GM18517 (cell line): ENCODE data around the gene TLK1.
A peak's percentile ranks its signal among the peaks of the same experiment; 100 is the strongest.
"Not testable (repeated sequence)": the region's sequence is repeated elsewhere in the genome, so short reads cannot be mapped to it uniquely, and the experiment has no call there.

Experiments
- ATAC-seq: cut with Tn5 transposase; IDR thresholded peaks from one replicate; pipeline ENCODE4 v1.9.1; 2021; ENCODE audit warnings: mild to moderate bottlenecking, moderate library complexity; ENCODE audit not compliant: unreplicated experiment

The TLK1 gene

DNA sequence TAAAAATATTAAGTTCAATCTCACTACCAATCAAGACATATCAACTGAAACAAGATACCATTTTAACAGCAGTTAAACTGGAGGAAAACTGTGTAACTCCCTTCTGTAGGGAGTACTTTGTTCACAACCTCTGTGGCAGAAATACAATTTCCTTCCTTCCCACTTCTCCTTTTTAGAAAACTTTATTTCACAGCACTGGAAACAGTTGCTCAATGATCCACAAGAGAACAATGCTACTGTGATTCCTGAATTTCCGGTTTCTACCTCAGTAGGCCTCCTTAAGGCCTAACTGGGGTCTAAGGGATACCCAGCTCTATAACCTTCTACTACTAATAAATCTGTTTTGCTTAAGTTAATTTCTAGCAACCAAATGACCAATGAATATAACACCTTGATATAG is 14.1 kb downstream of the TLK1 start:
- ATAC-seq, result no peak

DNA sequence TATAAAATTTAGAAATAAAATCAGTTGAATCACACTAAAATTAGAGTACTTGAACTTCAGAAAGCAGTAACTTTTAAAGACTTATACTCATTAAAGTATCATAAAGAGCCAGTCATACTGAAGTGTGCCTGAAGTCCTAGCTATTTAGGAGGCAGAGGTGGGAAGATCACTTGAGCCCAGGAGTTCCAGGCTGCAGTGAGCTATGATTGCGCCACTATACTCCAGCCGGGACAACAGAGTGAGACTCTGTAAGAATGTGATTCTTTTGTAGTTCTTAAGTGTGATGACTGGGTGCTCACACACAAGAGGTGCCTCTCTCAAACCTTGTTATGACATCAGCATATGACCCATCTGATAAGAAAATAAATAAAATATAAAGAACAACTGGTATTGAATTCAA is 14.6 kb downstream of the TLK1 start:
- ATAC-seq, result no peak

- ATAC-seq, result no peak
Measured at GRCh38 chr2:171143670-171144062, 17.0 kb downstream of the TLK1 start.

DNA sequence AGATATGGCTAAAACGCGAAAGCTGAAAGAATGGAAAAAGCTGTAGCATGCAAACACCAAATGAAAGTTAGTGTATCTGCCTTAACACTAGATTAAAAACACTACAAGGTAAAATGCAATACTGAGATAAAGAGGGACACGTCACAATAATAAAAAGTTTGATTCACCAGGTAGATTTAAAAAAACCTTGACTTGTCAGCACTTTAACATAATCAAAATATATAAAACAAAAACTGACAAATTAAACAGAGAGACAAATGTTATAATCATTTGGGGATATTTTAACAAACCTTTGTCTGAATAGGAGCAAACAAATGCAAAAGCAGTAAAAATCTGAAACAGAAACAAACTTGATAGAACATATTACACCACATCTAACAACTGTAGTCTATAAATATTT is 18.3 kb downstream of the TLK1 start:
- ATAC-seq, result no peak

- no peak for ATAC-seq
Measured at GRCh38 chr2:171141320-171141719, 19.4 kb downstream of the TLK1 start.

DNA sequence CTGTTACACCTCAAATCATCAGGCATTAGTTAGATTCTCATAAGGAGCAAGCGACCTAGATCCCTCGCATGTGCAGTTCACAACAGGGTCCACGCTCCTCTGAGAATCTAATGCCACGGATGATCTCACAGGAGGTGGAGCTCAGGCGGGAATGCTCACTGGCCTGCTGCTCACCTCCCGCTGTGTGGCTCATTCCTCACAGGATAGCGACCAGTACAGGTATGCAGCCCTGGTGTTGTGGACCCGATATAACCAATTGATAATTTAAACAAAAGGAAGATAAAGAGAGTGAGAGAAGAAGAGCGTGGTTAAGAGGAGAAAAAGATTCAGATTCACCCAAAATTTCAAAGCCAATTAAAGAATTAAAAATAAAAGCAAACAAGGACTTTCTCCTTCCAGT is 20.8 kb downstream of the TLK1 start:
- no peak for ATAC-seq

DNA sequence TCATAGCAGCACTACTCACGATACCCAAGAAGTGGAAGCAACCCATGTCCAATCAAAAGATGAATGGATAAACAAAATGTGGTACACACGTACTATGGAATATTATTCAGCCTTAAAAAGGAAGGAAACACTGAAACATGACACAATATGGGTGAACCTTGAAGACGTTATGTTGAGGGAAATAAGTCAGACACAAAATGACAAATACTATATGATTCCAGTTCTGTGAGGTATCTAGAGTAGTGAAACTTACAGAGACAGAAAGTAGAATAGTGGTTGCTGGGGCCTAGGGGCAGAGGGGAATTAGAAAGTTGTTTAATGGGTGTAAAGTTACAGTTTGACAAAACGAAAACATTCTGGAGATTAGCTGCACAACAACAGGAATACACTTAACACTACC is 24.7 kb downstream of the TLK1 start:
- ATAC-seq, result peak; percentile 88

DNA sequence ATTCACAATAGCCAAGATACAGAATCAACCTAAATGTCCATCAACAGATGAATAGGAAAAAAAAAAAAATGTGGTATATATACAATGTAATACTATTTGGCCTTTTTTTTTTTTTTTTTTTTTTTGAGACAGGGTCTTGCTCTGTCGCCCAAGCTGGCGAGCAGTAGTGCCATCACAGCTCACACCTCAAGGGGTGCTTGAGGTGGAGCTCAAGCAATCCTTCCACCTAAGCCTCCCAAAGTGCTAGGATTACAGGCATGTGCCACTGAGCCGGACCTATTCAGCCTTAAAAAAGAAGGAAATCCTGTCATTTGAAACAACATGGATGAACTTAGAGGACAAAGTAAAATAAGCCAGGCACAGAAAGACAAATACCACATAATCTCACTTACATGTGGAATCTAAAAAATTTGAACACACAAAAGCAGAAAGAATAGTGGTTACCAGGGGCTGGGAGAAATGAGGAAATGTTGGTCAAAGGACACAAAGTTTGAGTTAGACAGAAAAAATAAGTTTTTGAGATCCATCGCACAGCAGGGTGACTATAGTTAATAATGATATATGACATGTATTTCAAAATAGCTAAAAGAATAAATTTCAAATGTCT is 26.0 kb downstream of the TLK1 start:
- ATAC-seq, result no peak

GRCh38 chr2:171132086-171132485 is 28.6 kb downstream of the TLK1 start:
- ATAC-seq, result no peak

- no peak for ATAC-seq
Measured at GRCh38 chr2:171128461-171128860, 32.2 kb downstream of the TLK1 start.

DNA sequence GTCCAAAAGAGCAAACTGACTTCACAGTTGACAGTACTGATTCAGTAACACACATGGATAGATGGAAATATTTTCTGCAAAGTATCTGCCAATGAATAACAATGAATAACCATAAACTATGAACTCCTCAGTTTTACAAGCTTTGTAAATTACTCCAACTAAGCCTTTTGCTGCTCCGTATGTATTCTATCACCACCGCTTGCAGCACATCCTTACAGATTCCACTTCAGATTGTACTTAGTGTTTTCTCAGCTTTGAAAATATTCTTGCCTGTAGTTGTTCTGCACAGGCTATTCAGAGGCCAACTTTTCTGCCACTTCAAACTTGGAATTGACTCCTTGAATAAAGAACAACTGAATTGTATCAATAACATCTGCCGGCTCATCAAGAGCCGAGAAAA is 36.2 kb downstream of the TLK1 start:
- no peak for ATAC-seq

DNA sequence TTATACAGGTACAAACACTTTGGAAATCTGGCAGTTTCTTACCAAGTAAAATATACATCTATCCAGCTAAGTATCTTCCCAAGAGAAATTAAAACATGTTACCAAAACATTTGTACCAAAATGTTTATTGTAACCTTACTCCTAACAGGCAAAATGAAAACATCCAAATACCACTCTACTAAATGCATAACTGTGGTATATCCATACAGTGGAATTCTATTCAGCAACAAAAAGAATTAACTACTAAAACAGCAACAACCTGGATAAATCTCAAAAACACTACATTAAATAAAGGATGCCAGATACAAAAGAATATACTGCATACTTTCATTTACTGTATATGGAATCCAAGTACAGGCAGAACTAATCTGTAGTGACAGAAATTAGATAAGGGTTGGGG is 51.1 kb downstream of the TLK1 start:
- no peak for ATAC-seq

- ATAC-seq, result no peak
Measured at GRCh38 chr2:171109020-171109419, 51.7 kb downstream of the TLK1 start.

GRCh38 chr2:171107803-171108202 is 52.9 kb downstream of the TLK1 start:
- no peak for ATAC-seq

DNA sequence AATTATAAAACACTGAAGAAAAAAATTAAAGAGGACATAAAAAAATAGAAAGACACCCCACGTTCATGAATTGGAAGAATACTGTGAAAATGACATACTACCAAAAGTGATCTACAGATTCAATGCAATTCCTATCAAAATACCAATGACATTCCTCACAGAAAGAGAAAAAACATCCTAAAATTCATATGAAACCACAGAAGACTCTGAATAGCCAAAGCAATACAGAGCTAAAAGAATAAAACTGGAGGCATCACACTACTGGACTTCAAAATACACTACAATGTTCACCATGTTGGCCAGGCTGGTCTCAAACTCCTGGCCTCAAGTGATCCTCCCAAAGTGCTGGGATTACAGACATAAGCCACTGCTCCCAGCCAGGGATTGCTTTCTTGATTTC is 56.3 kb downstream of the TLK1 start:
- no peak for ATAC-seq

GRCh38 chr2:171102802-171103201 is 57.9 kb downstream of the TLK1 start:
- no peak for ATAC-seq

DNA sequence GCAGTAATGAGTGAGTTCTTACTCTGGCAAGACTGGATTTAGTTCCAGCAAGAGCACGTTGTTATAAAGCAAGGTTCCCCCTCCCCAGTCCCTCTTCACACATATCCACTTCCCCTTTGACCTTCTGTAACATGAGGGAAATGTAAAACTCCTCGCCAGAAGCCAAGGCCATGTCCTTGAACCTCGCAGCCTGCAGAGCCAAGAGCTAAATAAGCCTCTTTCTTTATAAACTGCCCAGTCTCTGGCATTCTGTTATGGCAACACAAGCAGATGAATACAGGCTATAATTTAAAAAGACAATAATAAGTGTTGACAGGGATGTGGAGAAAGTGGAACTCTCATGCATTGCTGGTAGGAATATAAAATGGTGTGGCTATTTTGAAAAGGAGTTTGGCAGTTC is 60.3 kb downstream of the TLK1 start:
- ATAC-seq, result no peak

- ATAC-seq, result no peak
Measured at GRCh38 chr2:171098607-171099006, 62.1 kb downstream of the TLK1 start.

- ATAC-seq, result no peak
Measured at GRCh38 chr2:171095014-171095582, 65.6 kb downstream of the TLK1 start.

GRCh38 chr2:171091517-171091916 is 69.2 kb downstream of the TLK1 start:
- not testable (repeated sequence) for ATAC-seq

DNA sequence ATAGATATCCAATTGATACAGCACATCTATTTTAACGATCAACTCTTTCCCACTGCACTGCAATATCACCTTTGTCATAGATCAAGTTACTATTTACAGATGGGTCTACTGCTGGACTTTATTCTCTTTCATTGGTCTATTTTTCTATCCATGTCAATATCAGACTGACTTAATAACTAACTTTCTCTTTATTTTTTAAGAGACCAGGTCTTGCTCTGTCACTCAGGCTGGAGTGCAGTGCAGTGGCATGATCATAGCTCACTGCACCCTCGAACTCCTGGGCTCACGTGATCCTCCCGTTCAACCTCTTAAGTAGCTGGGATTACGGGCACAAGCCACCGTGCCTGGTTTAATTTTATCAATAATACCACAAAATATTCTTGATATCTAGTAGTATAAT is 71.2 kb downstream of the TLK1 start:
- no peak for ATAC-seq

DNA sequence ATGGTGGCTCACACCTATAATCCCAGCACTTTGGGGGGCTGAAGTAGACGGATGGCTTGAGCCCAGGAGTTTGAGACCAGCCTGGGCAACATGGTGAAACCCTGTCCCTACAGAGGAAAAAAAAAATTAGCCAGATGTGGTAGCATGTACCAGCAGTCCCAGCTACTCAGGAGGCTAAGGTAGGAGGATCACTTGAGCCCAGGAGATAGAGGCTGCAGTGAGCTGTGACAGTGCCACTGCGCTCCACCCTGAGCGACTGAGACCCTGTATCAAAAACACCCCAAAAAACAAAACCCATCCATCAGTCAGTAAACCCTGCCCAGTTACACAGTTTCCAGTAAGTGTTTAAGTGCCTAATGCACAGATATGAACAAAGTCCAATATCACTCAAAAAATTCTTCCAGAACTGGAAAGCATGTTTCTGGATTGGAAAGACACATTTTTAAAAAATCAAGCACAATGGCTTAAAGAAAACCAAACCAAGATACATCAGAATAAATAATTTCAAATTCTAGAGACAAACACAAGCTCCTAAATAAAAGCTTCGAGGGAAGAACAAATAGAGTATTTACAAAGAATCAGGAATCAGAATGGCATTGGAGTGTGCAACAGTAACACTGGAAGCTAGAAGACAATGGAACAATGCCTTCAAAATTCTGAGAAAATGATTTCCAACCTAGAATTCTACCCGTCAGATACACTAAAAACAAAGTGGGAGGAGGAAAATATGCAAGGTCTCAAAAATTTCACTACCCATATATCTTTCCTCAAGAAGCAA is 72.4 kb downstream of the TLK1 start:
- no peak for ATAC-seq
